Stimulated activated CD8-positive, alpha-beta memory T cell treated with anti-CD3 and anti-CD28 coated beads, Interleukin-15, amount 100 ng/mL, for 48 hours (primary cell): Measurements from ENCODE around the gene GPC5.

Source experiments
- DNase-seq, 2 donors: peaks; one replicate each; pipeline ENCODE4 v3.0.0-alpha.2; 2020; ENCODE audit warnings: low read depth in 2 of 2

The GPC5 gene

DNA sequence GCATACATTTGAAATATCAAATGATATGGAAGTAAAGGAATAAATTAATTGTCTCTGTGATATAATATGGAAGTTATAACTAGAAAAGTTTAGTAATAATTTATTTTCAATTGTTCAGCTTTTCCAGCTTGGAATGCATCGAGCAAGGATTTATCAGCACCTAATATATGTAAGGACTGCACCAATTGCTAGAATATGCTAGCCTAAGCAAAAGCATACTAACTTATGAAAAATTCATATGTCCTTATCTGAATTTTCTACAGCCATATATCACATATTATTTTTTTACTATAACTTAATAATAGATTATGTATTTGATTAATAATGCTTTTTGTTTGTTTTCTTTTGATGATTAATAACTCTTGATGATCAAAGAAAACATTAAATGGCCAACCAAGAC lies 979.0 kb downstream of the GPC5 start:
- no peak for DNase-seq

DNA sequence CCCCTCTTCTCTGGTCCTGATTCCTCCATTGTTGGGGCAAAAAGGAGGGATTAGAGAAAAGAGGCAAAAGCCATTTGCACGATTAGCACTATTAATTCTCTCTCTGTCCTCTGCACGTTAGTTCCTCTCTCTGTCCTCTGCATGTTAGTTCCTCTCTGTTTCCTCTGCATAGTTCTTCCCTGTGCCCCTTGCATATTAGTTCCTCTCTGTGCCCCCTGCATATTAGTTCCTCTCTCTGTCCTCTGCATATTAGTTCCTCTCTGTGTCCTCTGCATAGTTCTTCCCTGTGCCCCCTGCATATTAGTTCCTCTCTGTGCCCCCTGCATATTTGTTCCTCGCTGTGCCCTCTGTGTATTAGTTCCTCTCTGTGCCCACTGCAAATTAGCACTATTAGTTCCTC lies 981.0 kb downstream of the GPC5 start:
- DNase-seq, result no peak

DNA sequence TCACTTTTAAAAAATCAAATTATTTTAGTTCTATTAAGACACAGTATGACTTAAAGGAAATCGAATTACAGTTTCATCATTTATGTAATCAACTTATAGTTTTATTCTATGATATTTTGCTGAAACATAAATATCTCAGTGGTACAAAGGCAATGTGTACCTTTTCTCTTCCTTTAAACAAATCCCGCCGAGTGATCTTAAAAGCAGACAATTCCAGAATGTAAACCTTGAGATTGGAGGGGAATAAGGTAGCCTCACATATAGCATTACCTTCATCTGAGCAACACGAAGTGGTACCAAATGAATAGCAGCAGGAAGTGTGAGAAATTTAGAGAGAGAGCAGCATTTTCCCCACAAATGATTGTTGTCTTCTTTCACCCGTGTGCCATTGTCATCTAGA lies 986.0 kb downstream of the GPC5 start:
- DNase-seq, result no peak

DNA sequence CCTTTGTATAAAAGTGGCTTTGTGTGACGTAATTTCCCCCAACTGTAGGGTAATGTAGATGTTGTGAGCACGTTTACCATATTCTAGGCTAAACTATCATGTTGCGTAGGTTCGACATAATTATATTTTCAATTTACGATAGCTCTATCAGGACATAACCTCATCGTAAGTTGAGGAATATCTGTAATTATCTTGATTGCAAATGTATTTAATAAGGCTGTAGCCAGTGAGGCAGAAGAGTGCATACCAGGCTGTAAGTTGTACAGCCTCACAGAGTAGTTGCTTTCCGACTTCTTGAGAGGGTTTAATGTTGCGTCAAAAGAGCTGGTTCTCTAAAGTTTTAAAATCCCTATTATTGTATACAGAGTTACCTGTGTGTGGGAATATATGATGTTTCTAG lies 988.8 kb downstream of the GPC5 start:
- DNase-seq, result no peak

DNA sequence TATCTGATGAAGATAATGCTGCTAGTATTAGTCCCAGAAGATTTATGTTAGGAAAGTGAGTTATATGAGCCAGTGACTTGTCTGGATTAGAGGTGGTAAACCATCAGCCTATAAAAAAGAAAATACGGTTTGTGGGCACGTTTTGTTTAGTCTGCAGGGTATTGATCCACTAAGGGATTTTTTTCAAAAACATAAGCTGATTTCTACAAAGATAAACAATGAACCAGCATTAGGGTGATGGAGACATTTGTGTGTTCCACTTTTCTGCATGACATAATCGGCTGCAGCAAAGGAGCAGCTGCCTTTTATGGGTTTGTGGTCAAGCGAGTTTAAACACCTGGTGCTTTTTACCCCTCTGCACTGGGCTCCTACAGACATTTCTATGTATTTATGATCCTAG lies 991.8 kb downstream of the GPC5 start:
- no peak for DNase-seq

DNA sequence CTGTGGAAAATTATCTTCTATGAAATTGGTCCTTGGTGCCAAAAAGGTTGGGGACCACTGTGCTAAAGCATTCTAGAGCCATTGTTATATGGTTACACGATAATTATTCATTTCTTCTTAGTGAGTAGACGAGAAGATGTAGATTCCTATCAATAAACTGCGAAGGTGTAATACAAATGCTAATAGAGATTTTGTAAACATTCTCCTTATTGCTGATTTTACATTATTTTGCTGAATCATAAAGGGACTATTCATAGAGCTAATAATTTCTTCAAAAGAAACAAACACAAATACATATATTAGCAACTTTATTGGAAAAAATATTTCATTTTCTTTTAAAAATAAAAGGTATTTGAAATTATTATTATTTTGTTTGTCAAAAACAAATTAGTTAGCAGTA lies 1005.2 kb downstream of the GPC5 start:
- DNase-seq, result no peak

DNA sequence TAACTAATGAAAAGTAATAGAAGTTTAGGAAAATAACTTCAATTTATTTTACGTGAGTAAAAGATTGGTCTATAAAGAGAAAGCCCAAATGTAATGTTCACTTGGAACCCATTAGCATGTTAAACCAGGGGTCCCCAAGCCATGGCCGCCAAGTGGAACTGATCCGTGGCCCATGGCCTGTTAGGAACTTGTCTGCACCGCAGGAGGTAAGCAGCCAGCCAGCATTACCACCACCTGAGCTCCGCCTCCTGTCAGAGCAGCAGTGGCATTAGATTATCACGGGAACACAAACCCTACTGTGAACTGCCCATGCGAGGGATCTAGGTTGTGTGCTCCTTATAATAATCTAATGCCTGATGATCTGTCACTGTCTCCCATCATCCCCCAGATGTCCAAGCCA lies 1009.4 kb downstream of the GPC5 start:
- no peak for DNase-seq

DNA sequence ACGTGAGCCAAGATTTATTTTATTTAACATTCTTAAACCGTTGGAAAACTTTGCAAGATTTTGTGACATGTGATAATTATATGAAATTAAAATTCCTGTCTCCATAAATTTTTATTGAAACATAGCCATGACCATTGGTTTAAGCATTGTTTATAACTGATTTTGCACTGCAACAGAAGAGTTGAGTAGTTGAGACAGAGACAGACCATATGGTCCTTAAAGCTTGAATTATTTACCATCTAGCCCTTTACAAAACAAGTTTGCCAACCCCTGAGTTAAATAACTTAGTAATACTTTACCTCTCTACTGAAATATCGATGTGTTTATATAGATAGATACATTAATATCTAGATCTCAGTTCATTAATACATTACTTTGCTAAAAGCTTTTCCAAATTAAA lies 1014.1 kb downstream of the GPC5 start:
- no peak for DNase-seq

DNA sequence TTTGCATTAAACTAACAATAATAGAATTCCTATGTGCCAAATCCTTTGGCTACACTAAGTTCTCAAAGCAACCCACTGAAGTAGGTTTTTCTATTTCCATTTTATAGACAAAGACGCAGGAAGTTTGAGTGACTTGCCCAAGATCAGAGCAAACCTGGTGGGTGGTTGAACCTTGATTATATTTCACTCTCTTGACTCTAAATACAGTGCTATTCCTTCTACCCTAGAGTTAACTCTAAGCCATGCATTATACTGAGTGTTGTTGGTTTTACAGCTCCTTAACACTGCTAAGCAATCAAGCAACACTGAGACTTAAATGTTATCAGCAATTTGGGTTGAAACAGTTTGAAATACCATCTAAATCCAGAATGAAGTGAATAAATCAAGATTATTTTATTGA lies 1014.6 kb downstream of the GPC5 start:
- no peak for DNase-seq

DNA sequence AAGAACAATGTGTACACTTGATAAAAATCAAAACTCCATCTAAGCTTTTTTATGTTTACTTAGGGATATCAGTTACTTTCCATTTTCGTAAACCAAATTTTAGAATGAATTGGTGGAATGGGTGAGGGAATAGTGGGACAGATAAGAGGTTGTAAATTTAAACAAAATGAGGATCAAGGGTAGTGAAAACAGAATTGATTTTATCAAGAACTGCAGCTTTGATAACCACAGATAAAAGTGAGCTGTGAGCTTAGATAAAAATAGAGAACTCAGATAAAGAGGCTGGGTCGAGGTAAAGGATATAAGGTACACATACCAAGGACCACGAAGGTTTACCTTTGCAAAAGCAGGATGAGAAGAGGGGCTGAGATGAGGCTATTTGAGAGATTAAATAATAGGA lies 1015.0 kb downstream of the GPC5 start:
- no peak for DNase-seq

DNA sequence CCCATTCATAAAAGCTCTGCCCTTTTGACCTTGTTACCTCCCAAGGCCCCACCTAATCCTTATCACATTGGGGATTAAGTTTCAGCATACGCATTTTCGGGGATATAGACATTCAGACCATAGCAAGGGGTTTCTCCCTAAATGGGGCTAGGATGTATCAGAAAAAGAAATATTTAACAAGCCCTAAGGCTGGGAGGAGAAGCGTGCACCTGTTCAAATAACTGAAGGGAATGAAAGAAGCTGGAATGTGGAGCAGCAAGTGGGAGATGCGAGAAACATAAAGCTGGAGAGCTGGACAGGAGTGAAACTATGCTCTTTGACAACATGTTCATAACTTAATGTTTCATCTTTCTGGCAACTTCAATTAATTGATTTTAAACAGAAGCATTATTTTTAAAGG lies 1016.4 kb downstream of the GPC5 start:
- no peak for DNase-seq

DNA sequence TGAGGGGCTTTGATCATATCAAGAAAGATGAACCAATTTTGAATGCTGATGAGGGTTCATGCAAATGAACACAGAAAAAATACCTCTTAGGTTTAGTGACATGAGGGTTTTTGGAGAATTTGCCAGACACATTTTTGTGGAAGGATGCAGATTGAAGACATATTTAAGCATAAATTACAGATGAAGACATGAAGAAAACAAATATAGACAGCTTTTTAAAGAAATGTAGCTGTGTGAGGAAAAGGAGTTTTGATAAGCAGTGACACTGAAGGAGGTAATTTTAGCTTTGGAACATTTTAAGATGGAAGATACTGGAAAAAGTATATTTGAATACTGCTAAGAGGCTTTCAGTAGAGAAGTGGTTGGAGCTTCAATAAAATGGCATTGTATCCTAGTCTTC lies 1017.4 kb downstream of the GPC5 start:
- no peak for DNase-seq

DNA sequence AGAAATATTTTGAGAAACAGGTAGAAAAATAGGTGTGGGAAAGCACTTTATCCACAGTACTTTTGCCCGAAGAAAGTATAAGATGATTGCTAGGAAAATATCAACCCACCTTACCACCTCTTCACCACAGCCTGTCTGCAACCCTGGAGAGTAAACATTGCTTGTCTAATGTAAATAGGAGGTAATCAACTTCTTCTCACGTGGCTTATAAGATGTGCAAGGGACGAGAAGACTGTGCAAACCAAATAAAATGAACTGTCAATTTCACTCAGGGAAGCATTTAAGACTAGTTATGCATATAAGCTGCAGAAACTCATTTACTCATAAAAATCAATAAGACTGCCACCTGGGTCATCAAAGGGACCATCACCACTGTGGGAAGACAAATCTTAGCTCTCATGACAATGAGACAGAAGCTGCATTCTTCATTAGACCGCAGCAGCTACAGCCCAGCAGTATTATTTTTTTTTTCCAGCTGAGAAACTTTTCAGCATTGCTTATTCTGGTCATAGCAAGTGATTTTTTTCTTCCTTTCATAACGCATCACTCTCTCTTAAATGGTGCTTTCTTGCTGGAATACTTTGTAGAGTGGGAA lies 1020.5 kb downstream of the GPC5 start:
- no peak for DNase-seq

DNA sequence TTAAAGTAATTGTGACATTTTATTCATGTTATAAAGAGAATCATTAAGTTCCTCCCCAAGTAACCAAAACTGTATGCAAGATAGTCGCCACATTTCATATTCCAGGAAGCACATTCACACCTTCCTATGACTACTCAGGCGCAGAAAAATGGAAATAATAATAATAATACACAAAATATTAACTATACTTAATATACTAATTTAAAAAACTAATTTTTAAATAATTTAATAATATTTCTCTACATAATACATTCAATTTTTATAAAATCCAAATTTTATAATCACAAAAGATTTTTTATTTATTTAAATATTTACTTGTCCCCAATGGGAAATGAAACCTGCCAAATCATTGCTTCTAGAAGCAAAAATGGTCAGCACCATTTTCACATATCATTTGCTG lies 1030.8 kb downstream of the GPC5 start:
- DNase-seq, result no peak

DNA sequence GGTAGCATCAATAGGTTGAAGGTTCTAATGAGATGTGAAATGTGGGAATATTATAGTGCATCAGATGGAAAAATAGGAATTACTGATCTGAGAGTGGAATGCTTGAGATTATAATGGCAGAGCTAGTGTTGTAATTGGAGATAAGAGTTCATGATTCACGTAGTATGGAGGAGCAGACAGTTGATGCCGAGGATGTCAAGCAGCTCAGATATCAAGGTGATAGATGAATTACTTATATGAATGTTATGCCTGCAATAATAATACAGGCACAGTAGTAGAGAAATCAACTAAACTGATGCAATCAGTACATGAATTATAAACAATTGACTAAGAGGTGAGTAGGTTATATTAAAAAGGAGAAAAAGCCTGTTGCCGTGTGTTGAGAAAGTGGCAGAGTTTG lies 1035.0 kb downstream of the GPC5 start:
- no peak for DNase-seq

DNA sequence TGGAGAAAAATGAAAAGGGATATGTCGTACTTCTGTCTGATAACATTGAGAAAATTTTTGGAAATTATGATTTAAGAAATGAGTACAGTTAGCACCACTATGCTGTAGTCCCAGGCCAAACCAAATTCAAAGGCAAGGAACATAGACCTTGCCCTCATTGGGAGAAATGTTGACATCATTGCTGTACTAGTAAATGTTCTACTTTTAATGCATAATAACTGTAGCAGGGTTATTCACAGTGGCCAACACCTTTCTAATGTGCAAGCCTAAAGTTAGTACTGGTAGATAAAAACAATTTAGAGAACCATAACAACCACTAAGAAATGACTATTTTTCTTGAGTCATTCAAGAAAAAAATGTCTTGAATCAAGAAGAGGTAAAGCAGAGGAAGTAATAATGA lies 1035.5 kb downstream of the GPC5 start:
- no peak for DNase-seq

DNA sequence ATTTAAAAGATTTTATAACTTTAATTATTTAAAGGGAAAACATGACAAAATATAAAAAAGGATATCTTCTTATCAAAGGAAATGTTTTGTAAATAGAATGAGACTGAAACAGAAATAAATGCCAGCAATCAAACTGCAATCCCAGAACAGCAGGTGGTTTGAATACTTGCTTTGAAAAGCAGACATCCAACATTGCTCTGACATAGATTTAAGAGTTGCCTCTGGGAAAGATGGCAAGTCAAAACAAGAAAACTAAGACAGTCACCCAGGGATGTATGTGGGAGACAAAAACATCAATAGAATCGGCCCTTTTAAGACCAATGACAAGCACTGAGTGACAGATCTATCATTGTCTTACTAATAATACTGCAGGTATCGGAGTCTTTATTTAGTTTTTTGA lies 1038.5 kb downstream of the GPC5 start:
- no peak for DNase-seq

DNA sequence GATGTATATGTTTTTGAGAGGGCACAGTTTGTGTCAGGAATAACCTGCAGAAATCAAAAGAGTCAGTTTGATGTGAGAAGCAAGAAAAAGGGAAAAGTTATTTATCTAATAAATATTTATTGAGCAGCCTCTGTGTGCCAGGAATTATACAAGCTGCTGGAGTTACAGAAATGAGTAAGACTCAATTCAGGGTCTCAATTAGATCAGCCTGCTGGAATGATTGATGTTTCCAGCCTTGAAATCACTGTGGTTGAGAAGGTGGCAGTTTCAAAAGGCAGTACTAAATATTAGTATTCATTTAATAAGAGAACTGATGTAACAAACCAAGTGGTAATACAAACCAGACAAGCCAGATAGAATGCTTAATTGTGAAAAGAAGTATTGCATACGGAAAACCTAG lies 1045.8 kb downstream of the GPC5 start:
- no peak for DNase-seq

DNA sequence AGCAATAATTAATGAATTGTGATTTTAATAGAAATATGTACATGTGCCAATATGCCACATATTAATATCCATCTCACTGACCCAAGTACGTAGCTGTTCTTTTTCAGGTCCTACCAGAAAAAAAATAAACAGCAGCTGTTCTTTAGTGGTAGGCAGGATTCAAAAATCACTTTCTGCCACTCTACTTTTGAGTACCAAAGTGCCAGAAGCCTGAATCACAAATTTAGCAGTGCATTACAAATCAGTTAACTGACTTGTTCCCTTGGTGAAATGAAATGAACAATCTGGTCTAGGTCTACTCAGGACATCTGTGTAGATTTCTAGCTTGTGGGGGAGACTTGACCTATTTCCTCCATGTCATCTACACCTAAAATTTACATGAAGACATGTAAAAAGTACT lies 1052.6 kb downstream of the GPC5 start:
- no peak for DNase-seq

DNA sequence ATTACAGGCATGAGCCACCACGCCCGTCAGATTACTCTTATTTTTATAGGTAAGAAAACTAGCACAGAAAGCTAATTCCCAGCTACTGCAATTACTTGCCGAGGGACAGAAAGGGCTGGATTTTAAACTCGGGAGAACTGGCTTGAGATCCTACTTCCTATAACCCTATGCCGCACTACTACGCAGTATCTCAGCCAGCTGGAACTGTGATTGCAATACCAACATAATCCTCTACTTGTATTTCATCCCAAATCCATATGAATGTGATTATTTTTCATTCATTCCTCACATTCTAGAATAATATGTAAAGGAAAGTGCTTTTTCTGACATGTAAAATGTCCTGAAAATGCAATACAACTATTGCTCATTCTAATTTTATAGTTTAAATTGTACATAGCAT lies 1054.4 kb downstream of the GPC5 start:
- no peak for DNase-seq

DNA sequence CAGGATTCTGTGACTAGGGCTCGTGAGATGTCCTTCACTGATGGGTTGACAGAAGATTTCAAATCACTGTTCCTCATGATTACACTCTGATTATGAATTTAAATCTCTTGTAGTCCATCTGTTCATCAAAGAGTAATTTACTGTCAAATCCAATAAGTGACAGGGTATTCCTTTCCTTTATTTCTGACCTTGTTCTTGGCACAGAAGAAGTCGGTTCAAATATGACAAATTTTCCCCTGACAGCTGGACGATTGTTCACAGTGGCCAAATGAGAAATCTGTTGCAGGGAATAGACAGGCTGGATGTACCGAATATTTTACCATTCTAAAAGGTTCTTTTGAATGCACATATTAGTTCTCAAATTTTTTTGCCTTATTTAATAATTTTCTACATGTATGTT lies 1060.9 kb downstream of the GPC5 start:
- no peak for DNase-seq

DNA sequence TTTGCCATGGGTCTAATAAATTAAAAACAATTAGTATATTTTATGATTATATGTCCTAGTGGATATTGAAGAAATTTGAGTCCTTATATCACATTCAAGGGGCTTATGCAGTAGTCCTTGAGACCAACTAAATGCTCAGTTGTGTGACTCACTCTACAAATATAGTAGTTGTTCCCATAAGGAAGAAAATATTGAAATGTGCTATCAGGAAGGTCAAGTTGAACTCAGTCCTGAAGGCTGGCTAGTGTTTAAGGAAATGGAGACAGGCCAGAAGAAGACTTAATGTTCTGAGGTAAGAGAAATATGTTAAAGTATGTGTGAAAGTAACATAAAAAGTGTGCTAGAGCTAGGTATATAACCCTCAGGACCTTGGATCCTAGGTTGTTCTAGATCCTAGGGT lies 1062.1 kb downstream of the GPC5 start:
- DNase-seq, result no peak

DNA sequence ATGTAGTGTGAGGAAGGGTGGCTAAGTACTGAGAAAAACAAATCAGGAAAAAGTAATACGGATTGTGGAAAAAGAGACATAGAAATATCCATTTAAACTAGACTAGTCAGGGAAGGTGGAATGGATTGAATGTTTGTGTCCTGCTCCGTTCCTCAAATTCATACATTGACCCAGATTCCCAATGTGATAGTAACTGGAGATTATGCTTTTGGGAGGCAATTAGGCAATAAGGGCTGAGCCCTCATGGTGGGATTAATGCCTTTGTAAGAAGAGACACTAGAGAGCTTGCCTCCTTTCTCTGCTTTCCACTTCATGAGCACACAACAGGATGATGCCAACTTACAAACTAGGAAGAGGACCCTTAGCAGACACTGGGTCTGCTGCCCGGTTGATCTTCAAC lies 1063.0 kb downstream of the GPC5 start:
- DNase-seq, result no peak

DNA sequence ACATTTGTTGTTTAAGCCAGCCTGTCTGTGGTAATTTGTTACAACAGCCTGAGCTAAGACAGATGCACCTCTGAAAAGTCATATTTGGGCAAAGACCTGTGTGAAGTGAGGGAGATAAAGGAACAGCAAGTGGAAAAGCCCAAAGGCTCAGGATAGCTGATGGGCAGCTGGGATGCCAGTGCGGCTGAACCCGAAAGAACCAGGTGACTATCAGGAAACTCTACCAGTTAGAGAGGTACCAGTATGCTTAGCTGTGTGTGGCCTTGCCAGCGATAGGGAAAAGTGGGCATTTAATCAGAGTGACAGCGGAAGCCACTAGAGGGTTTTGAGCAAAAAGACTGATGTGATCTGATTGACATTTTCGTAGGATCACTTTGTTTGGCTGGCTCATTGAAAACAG lies 1063.4 kb downstream of the GPC5 start:
- no peak for DNase-seq

DNA sequence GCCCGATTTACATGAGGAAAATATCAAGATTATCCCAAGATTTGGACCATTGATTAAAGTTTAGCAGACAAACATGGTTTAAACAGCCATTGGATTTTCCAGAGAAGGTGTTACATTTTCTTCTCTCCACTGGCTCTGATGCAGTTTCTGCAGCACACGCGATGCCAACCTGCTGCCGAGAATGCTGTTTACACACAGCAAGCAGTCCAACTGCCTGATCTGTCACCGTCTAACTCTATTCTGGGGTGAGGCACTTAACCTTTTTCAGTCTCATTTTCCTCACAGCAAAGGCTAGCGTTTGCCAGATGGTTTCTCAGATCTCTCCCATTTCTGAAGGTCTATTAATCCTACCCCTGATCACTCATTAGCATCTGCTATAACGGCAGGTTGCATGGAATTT lies 1064.7 kb downstream of the GPC5 start:
- no peak for DNase-seq
